ENCODE measurements around the gene SYNGR1.
"Not testable (repeated sequence)": the region's sequence is repeated elsewhere in the genome, so short reads cannot be mapped to it uniquely, and the experiment has no call there.

The SYNGR1 gene

DNA sequence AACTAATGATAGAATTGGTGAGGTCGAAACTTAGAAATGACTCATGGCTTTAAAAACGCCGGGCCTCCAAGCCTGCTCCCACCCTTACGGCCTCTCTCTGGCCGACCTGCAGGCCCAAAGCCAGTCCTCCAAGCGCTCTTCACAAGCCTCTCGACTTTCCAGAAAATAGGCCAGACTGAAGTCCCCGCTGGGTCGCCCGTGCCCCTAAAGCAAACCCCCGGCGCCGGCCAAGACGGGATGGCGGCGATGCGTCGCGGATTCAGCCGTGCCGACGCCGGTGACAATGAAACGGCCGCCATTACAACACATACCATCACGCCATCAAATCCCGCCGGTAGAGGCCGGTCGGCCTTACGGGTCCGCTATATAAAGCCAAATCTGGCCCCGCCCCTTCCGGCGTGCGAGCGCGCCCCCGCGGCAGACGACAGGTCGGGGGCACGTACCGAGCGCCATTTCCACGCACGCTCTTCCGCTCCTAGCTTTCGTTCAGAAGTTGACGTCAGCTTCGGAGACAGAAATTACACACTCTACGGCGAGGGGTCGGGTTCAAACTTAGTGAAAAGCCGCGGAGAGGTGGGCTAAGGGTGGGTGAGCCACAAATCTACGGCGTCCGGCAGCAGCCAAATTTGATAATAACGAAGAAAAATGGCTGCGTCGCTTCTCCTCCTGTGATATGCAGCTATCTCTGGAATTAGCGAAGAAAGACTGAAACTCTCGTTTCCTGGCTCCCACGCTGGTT is 30.3 kb upstream of the SYNGR1 start, which contains the start of gene RPL3:
Gene RPL3, minus strand, starts transcription at position 340 of the 739 bp plus-strand sequence. Its CDS starts 26 bp downstream, at position 314.
- peak; percentile 95 for DNase-seq
- Histone ChIP-seq H3K27me3 (ENCODE audit: insufficient read depth, low read depth, severe bottlenecking) (no peaks in the 10 kb centered on the region), H3K36me3 (peaks cover 48% of the 10 kb centered on the region), H3K4me3 (ENCODE audit: low read depth, low read length) (peak within 1 kb of the TSS; percentile 94), H3K9me3 (ENCODE audit: severe bottlenecking) (no peaks in the 10 kb centered on the region), H3K27ac (peak within 1 kb of the TSS; percentile 93)
- TF ChIP-seq, protein P1, sequence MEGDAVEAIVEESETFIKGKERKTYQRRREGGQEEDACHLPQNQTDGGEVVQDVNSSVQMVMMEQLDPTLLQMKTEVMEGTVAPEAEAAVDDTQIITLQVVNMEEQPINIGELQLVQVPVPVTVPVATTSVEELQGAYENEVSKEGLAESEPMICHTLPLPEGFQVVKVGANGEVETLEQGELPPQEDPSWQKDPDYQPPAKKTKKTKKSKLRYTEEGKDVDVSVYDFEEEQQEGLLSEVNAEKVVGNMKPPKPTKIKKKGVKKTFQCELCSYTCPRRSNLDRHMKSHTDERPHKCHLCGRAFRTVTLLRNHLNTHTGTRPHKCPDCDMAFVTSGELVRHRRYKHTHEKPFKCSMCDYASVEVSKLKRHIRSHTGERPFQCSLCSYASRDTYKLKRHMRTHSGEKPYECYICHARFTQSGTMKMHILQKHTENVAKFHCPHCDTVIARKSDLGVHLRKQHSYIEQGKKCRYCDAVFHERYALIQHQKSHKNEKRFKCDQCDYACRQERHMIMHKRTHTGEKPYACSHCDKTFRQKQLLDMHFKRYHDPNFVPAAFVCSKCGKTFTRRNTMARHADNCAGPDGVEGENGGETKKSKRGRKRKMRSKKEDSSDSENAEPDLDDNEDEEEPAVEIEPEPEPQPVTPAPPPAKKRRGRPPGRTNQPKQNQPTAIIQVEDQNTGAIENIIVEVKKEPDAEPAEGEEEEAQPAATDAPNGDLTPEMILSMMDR (IDR thresholded peaks at IDR 0.05; ENCODE audit: low read depth, low read length): 0 out of 2 replicates have a peak, but pooled peaks have one; percentile 3

DNA sequence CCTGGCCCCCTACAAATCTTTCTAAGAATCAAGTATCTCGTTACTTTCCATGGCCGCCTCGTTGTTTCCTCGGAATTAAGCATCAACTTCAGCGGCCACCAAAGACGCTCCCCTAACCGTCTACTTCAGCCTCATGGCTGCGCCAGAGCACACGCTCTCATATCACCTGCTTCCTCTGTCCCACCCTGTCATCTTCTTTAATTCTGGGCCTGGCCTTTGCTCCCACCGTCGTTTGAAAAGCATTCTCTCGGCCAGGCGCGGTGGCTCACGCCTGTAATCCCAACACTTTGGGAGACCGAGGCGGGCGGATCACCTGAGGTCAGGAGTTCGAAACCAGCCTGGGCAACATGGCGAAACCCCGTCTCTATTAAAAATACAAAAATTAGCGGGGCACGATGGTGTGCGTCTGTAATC is 29.2 kb upstream of the SYNGR1 start:
- Histone ChIP-seq H3K27ac (peak overlapping the region; percentile 93), H3K36me3 (peaks cover 37% of the 10 kb centered on the region), H3K4me3 (ENCODE audit: low read depth, low read length) (peak overlapping the region; percentile 94)
- not testable (repeated sequence) for H3K27me3 ChIP-seq (ENCODE audit: insufficient read depth, low read depth, severe bottlenecking); H3K9me3 ChIP-seq (ENCODE audit: severe bottlenecking); DNase-seq
- TF ChIP-seq, protein P1 (IDR thresholded peaks at IDR 0.05; ENCODE audit: low read depth, low read length): peak; percentile 26; the same call in 1 of the 2 replicates

DNA sequence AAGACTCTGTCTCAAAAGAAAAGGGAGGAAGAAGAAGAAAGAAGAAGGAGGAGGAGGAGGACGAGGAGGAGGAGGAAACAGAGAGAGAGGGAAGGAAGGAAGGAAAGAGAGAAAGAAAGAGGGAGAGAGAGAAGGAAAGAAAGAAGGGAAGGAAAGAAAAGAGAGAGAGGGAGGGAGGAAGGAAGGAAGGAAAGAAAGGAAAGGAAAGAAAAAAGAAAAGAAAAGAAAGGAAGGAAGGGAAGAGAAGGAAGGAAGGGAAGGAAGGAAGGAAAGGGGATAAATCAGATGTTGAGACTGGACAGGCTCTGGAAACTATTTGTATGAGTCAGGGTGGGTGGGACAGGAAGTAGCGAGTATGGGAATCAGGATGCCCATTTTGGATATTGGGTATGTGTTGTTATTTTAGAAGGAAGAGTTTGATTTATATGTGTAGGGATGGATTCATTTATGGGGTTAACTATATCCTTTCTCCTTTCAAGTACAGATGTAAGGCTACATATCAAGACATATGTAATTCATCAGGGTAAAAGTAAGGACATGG is 24.3 kb upstream of the SYNGR1 start:
- Histone ChIP-seq H3K36me3 (no peaks in the 10 kb centered on the region), H3K4me3 (ENCODE audit: low read depth, low read length) (no peak overlapping the region), H3K9me3 (ENCODE audit: severe bottlenecking) (no peaks in the 10 kb centered on the region), H3K27me3 (ENCODE audit: insufficient read depth, low read depth, severe bottlenecking) (no peaks in the 10 kb centered on the region), H3K27ac (no peak overlapping the region)
- no peak for DNase-seq
- TF ChIP-seq, protein P1 (IDR thresholded peaks at IDR 0.05; ENCODE audit: low read depth, low read length): no peak

DNA sequence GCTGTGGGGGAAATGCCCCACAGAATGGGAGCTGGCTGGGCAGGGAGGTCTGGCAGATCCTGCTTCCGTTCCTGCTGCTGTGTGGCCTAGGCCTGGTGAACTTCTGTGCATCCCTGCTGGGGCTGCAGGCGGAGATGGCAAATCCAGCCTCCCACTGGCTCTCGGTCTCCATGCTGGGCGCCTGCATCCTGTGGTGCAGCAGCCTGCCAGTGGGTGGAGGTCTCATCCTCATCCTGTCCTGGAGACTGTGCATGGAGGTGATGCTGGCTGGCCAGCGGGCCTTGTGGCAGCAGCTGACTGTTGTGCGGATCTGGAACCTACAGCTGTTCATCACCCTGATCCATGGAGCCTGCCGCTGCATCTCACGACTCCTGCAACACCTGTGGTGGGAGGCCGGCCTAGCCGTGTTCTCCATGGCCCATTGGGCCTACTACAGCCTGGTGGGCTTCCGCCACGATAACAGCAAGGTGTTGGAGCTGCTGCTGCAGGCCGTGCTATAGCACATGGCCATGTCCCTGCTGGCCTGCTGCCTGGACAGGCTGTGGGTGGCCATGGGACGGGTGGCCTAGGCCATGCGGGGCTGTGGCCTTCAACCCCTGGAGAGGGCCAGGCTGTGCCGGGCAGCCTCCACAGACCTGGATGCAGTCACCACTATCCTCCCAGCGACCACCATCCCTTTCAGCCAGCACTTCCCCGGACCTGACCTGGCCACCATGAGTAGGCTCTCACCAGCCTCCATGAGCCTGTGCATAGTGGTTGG is 21.6 kb upstream of the SYNGR1 start:
- TF ChIP-seq, protein P1 (IDR thresholded peaks at IDR 0.05; ENCODE audit: low read depth, low read length): peak; percentile 25; the same call in 1 of the 2 replicates

DNA sequence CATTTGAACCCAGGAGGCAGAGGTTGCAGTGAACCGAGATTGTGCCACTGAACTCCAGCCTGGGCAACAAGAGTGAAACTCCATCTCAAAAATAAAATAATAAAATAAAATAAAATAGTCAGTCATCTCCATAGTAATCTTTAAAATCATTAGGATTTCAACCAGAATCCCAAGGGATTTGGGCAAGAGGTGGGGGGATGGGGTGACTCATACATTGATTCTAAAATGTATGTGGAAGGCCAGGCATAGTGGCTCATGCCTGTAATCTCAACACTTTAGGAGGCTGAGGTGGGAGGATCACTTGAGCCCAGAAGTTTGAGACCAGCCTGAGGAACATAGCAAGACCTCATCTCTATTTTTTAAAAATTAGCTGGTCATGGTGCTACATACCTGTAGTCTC is 19.2 kb upstream of the SYNGR1 start:
- H3K9me3 ChIP-seq (ENCODE audit: severe bottlenecking); DNase-seq; H3K27me3 ChIP-seq (ENCODE audit: insufficient read depth, low read depth, severe bottlenecking); H3K36me3 ChIP-seq; H3K4me3 ChIP-seq (ENCODE audit: low read depth, low read length); H3K27ac ChIP-seq: not testable (repeated sequence)

More for the DNA sequence above, 21.6 kb upstream of the SYNGR1 start:
- DNase-seq: no peak
- no peak overlapping the region for H3K27ac ChIP-seq
- H3K9me3 ChIP-seq (ENCODE audit: severe bottlenecking): no peaks in the 10 kb centered on the region
- no peaks in the 10 kb centered on the region for H3K36me3 ChIP-seq
- no peaks in the 10 kb centered on the region for H3K27me3 ChIP-seq (ENCODE audit: insufficient read depth, low read depth, severe bottlenecking)
- H3K4me3 ChIP-seq (ENCODE audit: low read depth, low read length): no peak overlapping the region

All from WERI-Rb-1 (cell line).